ENCODE measurements around the gene PLA2G4D.

DNA sequence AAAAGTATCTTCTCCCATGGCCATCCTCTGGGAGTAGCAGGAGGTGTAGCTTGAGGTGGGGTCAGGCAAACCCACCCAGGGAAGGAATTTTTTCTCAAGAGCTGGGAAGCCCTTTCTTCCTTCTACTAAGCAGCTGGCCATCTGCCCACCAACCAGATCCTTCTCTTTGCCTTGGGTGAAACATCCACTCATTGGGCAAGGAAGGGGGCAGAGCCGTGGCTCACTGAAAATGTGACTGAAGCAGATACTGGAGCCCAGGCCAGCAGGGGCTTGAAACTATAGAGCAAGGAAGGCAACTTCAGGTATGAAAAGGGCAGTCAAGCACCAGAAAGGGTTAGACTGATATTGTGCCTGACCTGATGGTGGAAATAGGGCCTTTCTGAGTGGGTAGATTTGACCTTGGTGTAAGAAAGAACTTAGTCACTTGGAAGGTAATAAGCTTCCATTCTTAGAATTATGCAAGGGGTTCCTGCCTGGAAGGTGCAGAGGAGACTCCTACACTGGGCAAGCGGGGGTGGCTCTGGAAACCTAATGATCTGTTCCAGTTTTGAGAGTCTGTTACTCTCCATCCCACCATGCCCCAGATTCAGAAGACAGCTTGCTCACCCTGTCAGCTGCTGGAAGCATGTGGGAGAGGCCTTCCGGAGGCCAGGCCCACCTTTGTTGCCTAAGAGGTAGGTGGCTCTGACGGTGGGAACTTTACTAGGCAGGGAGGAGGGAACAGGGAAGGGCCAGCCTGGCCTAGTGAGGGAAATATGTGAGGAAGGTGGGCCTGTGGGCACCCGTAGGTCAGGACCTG is 51.6 kb downstream of the PLA2G4D start:
- TF ChIP-seq, protein P1, sequence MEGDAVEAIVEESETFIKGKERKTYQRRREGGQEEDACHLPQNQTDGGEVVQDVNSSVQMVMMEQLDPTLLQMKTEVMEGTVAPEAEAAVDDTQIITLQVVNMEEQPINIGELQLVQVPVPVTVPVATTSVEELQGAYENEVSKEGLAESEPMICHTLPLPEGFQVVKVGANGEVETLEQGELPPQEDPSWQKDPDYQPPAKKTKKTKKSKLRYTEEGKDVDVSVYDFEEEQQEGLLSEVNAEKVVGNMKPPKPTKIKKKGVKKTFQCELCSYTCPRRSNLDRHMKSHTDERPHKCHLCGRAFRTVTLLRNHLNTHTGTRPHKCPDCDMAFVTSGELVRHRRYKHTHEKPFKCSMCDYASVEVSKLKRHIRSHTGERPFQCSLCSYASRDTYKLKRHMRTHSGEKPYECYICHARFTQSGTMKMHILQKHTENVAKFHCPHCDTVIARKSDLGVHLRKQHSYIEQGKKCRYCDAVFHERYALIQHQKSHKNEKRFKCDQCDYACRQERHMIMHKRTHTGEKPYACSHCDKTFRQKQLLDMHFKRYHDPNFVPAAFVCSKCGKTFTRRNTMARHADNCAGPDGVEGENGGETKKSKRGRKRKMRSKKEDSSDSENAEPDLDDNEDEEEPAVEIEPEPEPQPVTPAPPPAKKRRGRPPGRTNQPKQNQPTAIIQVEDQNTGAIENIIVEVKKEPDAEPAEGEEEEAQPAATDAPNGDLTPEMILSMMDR (IDR thresholded peaks at IDR 0.05) = no peak
- TF ChIP-seq POLR2A (IDR thresholded peaks at IDR 0.05) = no peak
